Measurements from ENCODE around the gene PTK7.

PTK7 gene

DNA sequence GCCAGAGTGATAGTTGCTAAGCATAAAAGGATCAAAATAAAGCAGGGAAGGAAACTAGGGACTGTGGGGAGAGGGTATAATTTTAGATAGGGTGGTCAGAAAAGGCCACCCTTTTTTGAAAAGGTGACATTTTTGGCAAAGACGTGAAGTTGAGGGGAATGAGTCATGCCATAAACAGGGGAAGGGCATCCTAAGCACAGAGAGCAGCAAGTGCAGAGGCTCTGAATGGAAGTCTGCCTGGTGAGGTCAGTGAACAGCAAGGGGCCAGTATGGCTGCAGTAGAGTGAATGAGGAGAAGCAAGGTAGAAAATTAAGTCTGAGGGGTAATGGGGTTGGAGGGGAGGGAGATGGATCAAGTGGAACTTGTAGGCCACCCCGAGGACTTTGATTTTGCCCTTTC lies 14.3 kb upstream of the PTK7 start:
- Histone ChIP-seq H3K9ac (ENCODE audit: low read depth, low read length, poor library complexity, severe bottlenecking) (no peak overlapping the region), H3K79me2 (ENCODE audit: insufficient read depth, low read length) (peaks cover 32% of the 10 kb centered on the region), H3K9me2 (replicated peaks; ENCODE audit: low read depth, low read length) (no peaks in the 10 kb centered on the region), H4K20me1 (ENCODE audit: insufficient read depth, low read length, poor library complexity, severe bottlenecking) (no peaks in the 10 kb centered on the region), H2AFZ (ENCODE audit: low read length) (no peak overlapping the region), H3K4me3 (ENCODE audit: low read length, poor library complexity, severe bottlenecking) (no peak overlapping the region), H3K9me3 (ENCODE audit: insufficient read depth, low read depth, low read length) (no peaks in the 10 kb centered on the region), H3K27me3 (ENCODE audit: insufficient read depth, low read length, poor library complexity, severe bottlenecking) (no peaks in the 10 kb centered on the region), H3F3A (ENCODE audit: low read depth) (no peaks in the 10 kb centered on the region), H3K4me2 (ENCODE audit: low read depth, low read length, poor library complexity, severe bottlenecking) (no peak overlapping the region), H3K4me1 (ENCODE audit: insufficient read depth, low read length, poor library complexity, severe bottlenecking) (peaks cover 20% of the 10 kb centered on the region), H3K36me3 (ENCODE audit: insufficient read depth, low read length) (no peaks in the 10 kb centered on the region)
- TF ChIP-seq, protein P1, sequence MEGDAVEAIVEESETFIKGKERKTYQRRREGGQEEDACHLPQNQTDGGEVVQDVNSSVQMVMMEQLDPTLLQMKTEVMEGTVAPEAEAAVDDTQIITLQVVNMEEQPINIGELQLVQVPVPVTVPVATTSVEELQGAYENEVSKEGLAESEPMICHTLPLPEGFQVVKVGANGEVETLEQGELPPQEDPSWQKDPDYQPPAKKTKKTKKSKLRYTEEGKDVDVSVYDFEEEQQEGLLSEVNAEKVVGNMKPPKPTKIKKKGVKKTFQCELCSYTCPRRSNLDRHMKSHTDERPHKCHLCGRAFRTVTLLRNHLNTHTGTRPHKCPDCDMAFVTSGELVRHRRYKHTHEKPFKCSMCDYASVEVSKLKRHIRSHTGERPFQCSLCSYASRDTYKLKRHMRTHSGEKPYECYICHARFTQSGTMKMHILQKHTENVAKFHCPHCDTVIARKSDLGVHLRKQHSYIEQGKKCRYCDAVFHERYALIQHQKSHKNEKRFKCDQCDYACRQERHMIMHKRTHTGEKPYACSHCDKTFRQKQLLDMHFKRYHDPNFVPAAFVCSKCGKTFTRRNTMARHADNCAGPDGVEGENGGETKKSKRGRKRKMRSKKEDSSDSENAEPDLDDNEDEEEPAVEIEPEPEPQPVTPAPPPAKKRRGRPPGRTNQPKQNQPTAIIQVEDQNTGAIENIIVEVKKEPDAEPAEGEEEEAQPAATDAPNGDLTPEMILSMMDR (conservative IDR thresholded peaks at IDR 0.05; ENCODE audit: low read length), result no peak
- no peak for TF ChIP-seq EZH2phosphoT487 (IDR thresholded peaks at IDR 0.05; ENCODE audit: borderline replicate concordance)

DNA sequence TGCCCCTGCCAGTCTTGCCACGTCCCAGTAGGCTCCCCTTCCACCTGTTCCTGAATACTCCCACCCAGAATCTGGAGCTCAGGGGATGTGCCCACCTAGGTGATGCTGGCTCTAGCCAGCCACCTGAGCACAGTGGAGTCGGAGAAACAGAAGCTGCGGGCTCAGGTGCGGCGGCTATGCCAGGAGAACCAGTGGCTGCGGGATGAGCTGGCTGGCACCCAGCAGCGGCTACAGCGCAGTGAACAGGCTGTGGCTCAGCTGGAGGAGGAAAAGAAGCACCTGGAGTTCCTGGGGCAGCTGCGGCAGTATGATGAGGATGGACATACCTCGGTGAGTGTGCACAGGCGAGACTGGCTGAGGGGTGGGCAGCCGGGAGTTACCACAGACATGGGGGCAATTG lies 13.3 kb upstream of the PTK7 start:
- Histone ChIP-seq H3F3A (ENCODE audit: low read depth) (no peaks in the 10 kb centered on the region), H3K9me3 (ENCODE audit: insufficient read depth, low read depth, low read length) (no peaks in the 10 kb centered on the region), H4K20me1 (ENCODE audit: insufficient read depth, low read length, poor library complexity, severe bottlenecking) (no peaks in the 10 kb centered on the region), H3K9me2 (replicated peaks; ENCODE audit: low read depth, low read length) (no peaks in the 10 kb centered on the region), H3K9ac (ENCODE audit: low read depth, low read length, poor library complexity, severe bottlenecking) (no peak overlapping the region), H3K4me3 (ENCODE audit: low read length, poor library complexity, severe bottlenecking) (no peak overlapping the region), H3K4me2 (ENCODE audit: low read depth, low read length, poor library complexity, severe bottlenecking) (no peak overlapping the region), H2AFZ (ENCODE audit: low read length) (no peak overlapping the region), H3K36me3 (ENCODE audit: insufficient read depth, low read length) (no peaks in the 10 kb centered on the region), H3K4me1 (ENCODE audit: insufficient read depth, low read length, poor library complexity, severe bottlenecking) (peaks cover 19% of the 10 kb centered on the region), H3K27me3 (ENCODE audit: insufficient read depth, low read length, poor library complexity, severe bottlenecking) (no peaks in the 10 kb centered on the region), H3K79me2 (ENCODE audit: insufficient read depth, low read length) (peaks cover 25% of the 10 kb centered on the region)
- TF ChIP-seq, protein P1 (conservative IDR thresholded peaks at IDR 0.05; ENCODE audit: low read length), result no peak
- TF ChIP-seq EZH2phosphoT487 (IDR thresholded peaks at IDR 0.05; ENCODE audit: borderline replicate concordance), result no peak

DNA sequence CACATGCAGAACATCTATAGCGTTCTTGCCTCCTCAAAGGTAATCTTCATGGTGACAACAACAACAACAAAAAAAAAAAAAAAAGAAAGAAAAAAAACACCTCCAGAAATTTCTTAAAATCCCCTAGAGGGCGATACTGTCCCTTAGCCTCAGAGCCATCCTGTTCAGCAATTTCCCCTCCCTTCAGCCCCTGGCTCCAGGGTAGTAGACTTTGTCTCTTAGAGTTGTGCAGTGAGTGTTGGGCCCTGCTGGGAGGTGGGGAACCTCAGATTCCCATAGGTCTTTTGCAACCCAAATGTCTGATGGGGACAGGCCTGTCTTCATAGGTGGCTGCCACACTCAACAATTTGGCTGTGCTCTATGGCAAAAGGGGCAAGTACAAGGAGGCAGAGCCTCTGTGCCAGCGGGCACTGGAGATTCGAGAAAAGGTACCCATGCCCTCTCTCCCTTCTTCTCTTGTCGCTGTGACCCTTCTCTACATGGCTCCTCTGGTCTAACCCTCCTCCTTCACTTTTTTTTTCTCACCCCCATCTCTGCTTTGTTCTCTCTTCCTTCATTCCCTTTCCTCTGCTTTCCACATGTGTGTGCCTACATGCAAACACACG lies 6.0 kb upstream of the PTK7 start:
- no peak for TF ChIP-seq EZH2phosphoT487 (IDR thresholded peaks at IDR 0.05; ENCODE audit: borderline replicate concordance)
- TF ChIP-seq, protein P1 (conservative IDR thresholded peaks at IDR 0.05; ENCODE audit: low read length), result peak; percentile 74
- Histone ChIP-seq H3K36me3 (ENCODE audit: insufficient read depth, low read length) (no peaks in the 10 kb centered on the region), H2AFZ (ENCODE audit: low read length) (no peak overlapping the region), H3K4me2 (ENCODE audit: low read depth, low read length, poor library complexity, severe bottlenecking) (no peak overlapping the region), H3K9ac (ENCODE audit: low read depth, low read length, poor library complexity, severe bottlenecking) (peak overlapping the region; percentile 6), H3K79me2 (ENCODE audit: insufficient read depth, low read length) (no peaks in the 10 kb centered on the region), H3F3A (ENCODE audit: low read depth) (no peaks in the 10 kb centered on the region), H4K20me1 (ENCODE audit: insufficient read depth, low read length, poor library complexity, severe bottlenecking) (no peaks in the 10 kb centered on the region), H3K27me3 (ENCODE audit: insufficient read depth, low read length, poor library complexity, severe bottlenecking) (no peaks in the 10 kb centered on the region), H3K9me3 (ENCODE audit: insufficient read depth, low read depth, low read length) (no peaks in the 10 kb centered on the region), H3K4me1 (ENCODE audit: insufficient read depth, low read length, poor library complexity, severe bottlenecking) (peaks cover under 1% of the 10 kb centered on the region), H3K9me2 (replicated peaks; ENCODE audit: low read depth, low read length) (no peaks in the 10 kb centered on the region), H3K4me3 (ENCODE audit: low read length, poor library complexity, severe bottlenecking) (no peak overlapping the region)
